Esophagus (tissue), 2 donors: ENCODE data around the gene SHFL. TPM values are rescaled to one million over a fixed set of nuclear protein-coding genes. Genes with fewer than 3 reads are reported as not detected.

Experiments used
- H3K27ac ChIP-seq, 2 donors: one replicate each; pipeline ENCODE4 v1.5.1; 2013; ENCODE audit warnings: low read depth in 2 of 2, mild to moderate bottlenecking in 2 of 2, inconsistent platforms in 1 of 2, low read length in 1 of 2, moderate library complexity in 1 of 2
- H3K27me3 ChIP-seq, 2 donors: one replicate each; pipeline ENCODE4 v1.6.1; 2013; ENCODE audit warnings: low read length in 2 of 2, control low read depth in 1 of 2, mild to moderate bottlenecking in 1 of 2; ENCODE audit not compliant: insufficient read depth in 2 of 2, control insufficient read depth in 1 of 2
- H3K36me3 ChIP-seq, 2 donors: one replicate each; pipeline ENCODE4 v1.6.1; 2013; ENCODE audit warnings: low read length in 1 of 2; ENCODE audit not compliant: control insufficient read depth in 2 of 2, insufficient read depth in 2 of 2
- H3K4me1 ChIP-seq, 2 donors: one replicate each; pipeline ENCODE4 v1.6.1; 2013; ENCODE audit warnings: low read length in 1 of 2; ENCODE audit not compliant: control insufficient read depth in 2 of 2, insufficient read depth in 2 of 2
- H3K4me3 ChIP-seq, 2 donors: one replicate each; pipeline ENCODE4 v1.5.1; 2013; ENCODE audit warnings: low read length in 2 of 2, mild to moderate bottlenecking in 2 of 2, low read depth in 1 of 2, moderate library complexity in 1 of 2
- H3K9me3 ChIP-seq, 2 donors: one replicate each; pipeline ENCODE4 v1.6.1; 2013; ENCODE audit warnings: mild to moderate bottlenecking in 2 of 2, low read depth in 1 of 2, low read length in 1 of 2, moderate library complexity in 1 of 2; ENCODE audit not compliant: control insufficient read depth in 2 of 2, insufficient read depth in 1 of 2
- WGBS, 2 donors: extraction: QIAGEN DNeasy Blood & Tissue Kit; methylation state at CpG; one replicate each; pipeline ENCODE4 v1.1.7; 2013; 5-methylcytosine and 5-hydroxymethylcytosine counted together
- polyA plus RNA-seq, 2 donors: library from polyadenylated mRNA; stranded (reverse); fragments of 200-250 nt; gene quantifications; one replicate each; pipeline ENCODE4 v1.2.3, GENCODE V29; 2013
- donor health status: healthy with polysubstance abuse.
- donor health status: Bipolar disorder and iron deficiency.

Gene SHFL
- 10 to 100 TPM; 15.7 to 22.9 TPM for polyA plus RNA-seq

- 3 to 4% methylated on average over 73 to 81 of the region's 81 CpGs for whole genome bisulfite sequencing, 2 donors
- no peaks in the 10 kb centered on the region for H3K27me3 ChIP-seq
- peaks cover 0 to 7% of the 10 kb centered on the region in 2 donors for H3K36me3 ChIP-seq
- H3K4me1 ChIP-seq: no peaks in the 10 kb centered on the region
- H3K4me3 ChIP-seq: peak within 1 kb of the TSS; percentile 79 to 89
- H3K9me3 ChIP-seq: peaks cover 0 to 4% of the 10 kb centered on the region in 2 donors
- peak within 1 kb of the TSS; percentile 76 to 83 for H3K27ac ChIP-seq
Measured at GRCh38 chr19:10085641-10086590, at the start of gene SHFL. SHFL (plus strand) TSS chr19:10086317; CDS start chr19:10086428, 111 bp downstream.

DNA sequence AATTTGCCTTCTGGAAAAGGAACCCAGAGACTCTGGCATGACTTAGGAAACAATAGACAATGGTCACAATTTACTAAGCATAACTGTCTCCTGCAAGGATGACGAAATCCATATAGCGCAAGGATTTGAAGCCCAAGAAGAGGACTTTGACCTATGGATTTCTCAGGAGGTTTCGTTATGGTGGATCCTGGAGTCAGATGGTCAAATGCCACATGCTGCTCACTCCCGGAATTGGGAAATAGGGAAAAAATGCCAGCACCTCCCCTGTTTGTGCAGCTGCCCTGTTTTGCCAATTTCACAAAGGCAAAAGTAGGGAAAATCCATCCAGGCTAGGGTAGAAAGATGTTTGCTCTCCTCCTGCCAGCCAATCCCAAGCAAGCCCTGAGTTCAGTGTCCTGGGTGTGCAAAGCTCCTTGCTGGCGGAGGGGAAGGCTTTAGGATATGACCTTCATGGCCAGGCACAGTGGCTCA is 49.5 kb upstream of the SHFL start:
- Histone ChIP-seq H3K4me1 (no peaks in the 10 kb centered on the region), H3K36me3 (no peaks in the 10 kb centered on the region), H3K9me3 (peaks cover 2 to 11% of the 10 kb centered on the region in 2 donors), H3K27me3 (no peaks in the 10 kb centered on the region), H3K4me3 (no peak overlapping the region), H3K27ac (no peak overlapping the region)
- WGBS, 2 donors: 47 to 58% methylated on average over 5 of the region's 5 CpGs

- H3K4me3 ChIP-seq: no peak overlapping the region
- no peaks in the 10 kb centered on the region for H3K36me3 ChIP-seq
- peaks cover 3 to 13% of the 10 kb centered on the region in 2 donors for H3K9me3 ChIP-seq
- no peaks in the 10 kb centered on the region for H3K4me1 ChIP-seq
- 59 to 61% methylated on average over 4 of the region's 4 CpGs for WGBS, 2 donors
- H3K27ac ChIP-seq: no peak overlapping the region
- H3K27me3 ChIP-seq: no peaks in the 10 kb centered on the region
Measured at GRCh38 chr19:10037367-10037766, 48.8 kb upstream of the SHFL start.

GRCh38 chr19:10037809-10038208 is 48.3 kb upstream of the SHFL start:
- H3K27ac ChIP-seq: no peak overlapping the region
- H3K36me3 ChIP-seq: no peaks in the 10 kb centered on the region
- no peaks in the 10 kb centered on the region for H3K27me3 ChIP-seq
- H3K4me3 ChIP-seq: no peak overlapping the region
- peaks cover 8 to 16% of the 10 kb centered on the region in 2 donors for H3K9me3 ChIP-seq
- WGBS, 2 donors: 63 to 68% methylated on average over 5 of the region's 5 CpGs
- no peaks in the 10 kb centered on the region for H3K4me1 ChIP-seq

GRCh38 chr19:10043286-10043927 is 42.7 kb upstream of the SHFL start:
- H3K4me1 ChIP-seq: no peaks in the 10 kb centered on the region
- no peaks in the 10 kb centered on the region for H3K36me3 ChIP-seq
- H3K27me3 ChIP-seq: no peaks in the 10 kb centered on the region
- WGBS, 2 donors: 69 to 81% methylated on average over 4 of the region's 4 CpGs
- H3K9me3 ChIP-seq: peaks cover 22 to 35% of the 10 kb centered on the region in 2 donors
- no peak overlapping the region for H3K4me3 ChIP-seq
- no peak overlapping the region for H3K27ac ChIP-seq

- Histone ChIP-seq H3K9me3 (peaks cover 22 to 35% of the 10 kb centered on the region in 2 donors), H3K36me3 (no peaks in the 10 kb centered on the region), H3K27ac (no peak overlapping the region), H3K4me3 (no peak overlapping the region), H3K27me3 (no peaks in the 10 kb centered on the region), H3K4me1 (no peaks in the 10 kb centered on the region)
- 86 to 90% methylated on average over 1 of the region's 1 CpG for WGBS, 2 donors
Measured at GRCh38 chr19:10044390-10044789, 41.7 kb upstream of the SHFL start.

GRCh38 chr19:10045371-10045770 is 40.7 kb upstream of the SHFL start:
- no peaks in the 10 kb centered on the region for H3K36me3 ChIP-seq
- no peak overlapping the region for H3K27ac ChIP-seq
- H3K4me1 ChIP-seq: no peaks in the 10 kb centered on the region
- H3K9me3 ChIP-seq: peaks cover 22 to 35% of the 10 kb centered on the region in 2 donors
- H3K27me3 ChIP-seq: no peaks in the 10 kb centered on the region
- 43 to 52% methylated on average over 1 of the region's 1 CpG for WGBS, 2 donors
- no peak overlapping the region for H3K4me3 ChIP-seq

DNA sequence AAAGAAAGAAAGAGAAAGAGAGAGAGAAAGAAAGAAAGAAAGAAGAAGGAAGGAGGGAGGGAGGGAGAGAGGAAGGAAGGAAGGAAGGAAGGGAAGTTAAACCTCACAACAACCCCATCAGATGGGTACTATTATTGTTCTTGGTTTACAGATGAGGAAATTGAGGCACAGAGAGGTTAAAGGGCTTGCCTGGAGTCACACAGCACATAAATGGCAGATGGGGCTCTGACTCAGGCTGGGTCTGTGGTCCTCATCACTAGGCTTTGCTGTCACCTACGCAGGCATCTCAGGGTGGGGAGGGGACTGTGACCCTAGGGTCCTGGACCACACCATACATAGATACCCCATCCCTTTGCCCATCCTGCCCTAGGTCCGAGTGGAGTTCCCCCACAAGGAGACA is 36.5 kb upstream of the SHFL start:
- Histone ChIP-seq H3K9me3 (peaks cover 0 to 16% of the 10 kb centered on the region in 2 donors), H3K4me3 (no peak overlapping the region), H3K27me3 (no peaks in the 10 kb centered on the region), H3K36me3 (no peaks in the 10 kb centered on the region), H3K4me1 (no peaks in the 10 kb centered on the region), H3K27ac (no peak overlapping the region)
- 60 to 67% methylated on average over 2 of the region's 2 CpGs for WGBS, 2 donors

GRCh38 chr19:10052602-10053360 is 33.3 kb upstream of the SHFL start:
- WGBS, 2 donors: 65 to 76% methylated on average over 21 of the region's 21 CpGs
- H3K4me3 ChIP-seq: no peak overlapping the region

More at GRCh38 chr19:10052602-10053360, 33.3 kb upstream of the SHFL start:
- Histone ChIP-seq H3K4me1 (no peaks in the 10 kb centered on the region), H3K27me3 (no peaks in the 10 kb centered on the region), H3K36me3 (no peaks in the 10 kb centered on the region), H3K27ac (no peak overlapping the region), H3K9me3 (no peaks in the 10 kb centered on the region)
